ENCODE data around the gene FBXW2.

Gene FBXW2

DNA sequence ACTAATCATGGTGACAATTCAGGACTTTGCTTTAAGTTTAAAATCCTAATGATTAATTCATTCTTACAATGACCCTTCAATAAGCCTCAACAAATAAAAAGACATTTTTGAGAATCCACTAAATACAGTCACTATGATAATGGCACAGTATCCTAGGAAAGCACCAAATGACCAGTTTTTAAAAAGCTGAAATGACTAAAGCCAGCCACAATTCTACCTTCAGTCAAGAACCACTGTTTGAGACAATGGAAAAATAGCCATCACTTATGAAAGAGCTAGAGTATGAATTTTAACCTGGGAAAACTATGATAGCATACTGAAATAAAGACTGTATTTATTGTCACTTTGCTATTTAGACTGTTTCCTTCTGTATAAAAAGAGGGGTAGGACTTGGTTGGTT is 14.0 kb downstream of the FBXW2 start:
- TF ChIP-seq, protein P1, sequence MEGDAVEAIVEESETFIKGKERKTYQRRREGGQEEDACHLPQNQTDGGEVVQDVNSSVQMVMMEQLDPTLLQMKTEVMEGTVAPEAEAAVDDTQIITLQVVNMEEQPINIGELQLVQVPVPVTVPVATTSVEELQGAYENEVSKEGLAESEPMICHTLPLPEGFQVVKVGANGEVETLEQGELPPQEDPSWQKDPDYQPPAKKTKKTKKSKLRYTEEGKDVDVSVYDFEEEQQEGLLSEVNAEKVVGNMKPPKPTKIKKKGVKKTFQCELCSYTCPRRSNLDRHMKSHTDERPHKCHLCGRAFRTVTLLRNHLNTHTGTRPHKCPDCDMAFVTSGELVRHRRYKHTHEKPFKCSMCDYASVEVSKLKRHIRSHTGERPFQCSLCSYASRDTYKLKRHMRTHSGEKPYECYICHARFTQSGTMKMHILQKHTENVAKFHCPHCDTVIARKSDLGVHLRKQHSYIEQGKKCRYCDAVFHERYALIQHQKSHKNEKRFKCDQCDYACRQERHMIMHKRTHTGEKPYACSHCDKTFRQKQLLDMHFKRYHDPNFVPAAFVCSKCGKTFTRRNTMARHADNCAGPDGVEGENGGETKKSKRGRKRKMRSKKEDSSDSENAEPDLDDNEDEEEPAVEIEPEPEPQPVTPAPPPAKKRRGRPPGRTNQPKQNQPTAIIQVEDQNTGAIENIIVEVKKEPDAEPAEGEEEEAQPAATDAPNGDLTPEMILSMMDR (IDR thresholded peaks at IDR 0.05), result no peak
- no peak for TF ChIP-seq ZFX (IDR thresholded peaks at IDR 0.05; ENCODE audit: borderline replicate concordance)
- H3K27ac ChIP-seq, result peak overlapping the region; percentile 28; the same call in 1 of the 2 replicates

DNA sequence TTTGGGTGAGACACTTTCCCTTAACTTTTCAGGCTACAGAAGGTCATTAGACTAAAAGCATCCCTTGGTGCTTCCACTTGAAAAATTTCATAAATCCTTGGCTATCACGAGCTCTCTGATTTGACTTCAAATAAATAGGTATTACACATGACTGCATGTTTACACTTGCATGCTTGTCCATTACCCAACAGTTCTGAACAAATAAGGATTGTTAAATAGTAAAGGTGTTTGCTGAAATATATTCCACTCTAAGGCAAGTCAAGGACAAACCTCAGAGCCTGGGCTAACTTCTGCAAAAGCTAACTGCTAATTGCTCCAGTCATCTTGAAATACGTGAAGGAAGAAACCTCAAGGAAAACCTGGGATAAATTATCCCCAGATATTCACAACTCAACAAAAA is 14.5 kb downstream of the FBXW2 start:
- peak overlapping the region; percentile 28; the same call in 1 of the 2 replicates for H3K27ac ChIP-seq
- no peak for TF ChIP-seq ZFX (IDR thresholded peaks at IDR 0.05; ENCODE audit: borderline replicate concordance)
- TF ChIP-seq, protein P1 (IDR thresholded peaks at IDR 0.05), result no peak

DNA sequence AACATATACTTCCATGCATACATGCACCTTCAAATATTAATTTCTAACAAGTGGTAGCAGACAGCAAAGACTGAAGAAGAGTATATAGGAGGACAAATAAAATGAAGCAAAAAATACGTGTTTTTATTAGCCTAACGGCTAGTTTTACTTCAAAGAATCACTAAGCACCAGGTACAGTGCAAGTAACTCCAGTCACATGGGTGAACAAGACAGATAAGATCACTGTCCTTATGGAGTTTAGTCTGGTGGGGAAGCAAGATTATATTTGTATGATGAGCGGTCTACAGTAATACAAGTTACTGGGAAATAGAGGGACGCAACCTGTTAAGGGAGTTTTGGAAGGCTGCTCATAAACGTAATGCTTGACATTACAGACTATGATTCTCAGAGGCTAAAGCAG is 16.0 kb downstream of the FBXW2 start:
- TF ChIP-seq ZFX (IDR thresholded peaks at IDR 0.05; ENCODE audit: borderline replicate concordance), result no peak
- TF ChIP-seq, protein P1 (IDR thresholded peaks at IDR 0.05), result no peak
- no peak overlapping the region for H3K27ac ChIP-seq

DNA sequence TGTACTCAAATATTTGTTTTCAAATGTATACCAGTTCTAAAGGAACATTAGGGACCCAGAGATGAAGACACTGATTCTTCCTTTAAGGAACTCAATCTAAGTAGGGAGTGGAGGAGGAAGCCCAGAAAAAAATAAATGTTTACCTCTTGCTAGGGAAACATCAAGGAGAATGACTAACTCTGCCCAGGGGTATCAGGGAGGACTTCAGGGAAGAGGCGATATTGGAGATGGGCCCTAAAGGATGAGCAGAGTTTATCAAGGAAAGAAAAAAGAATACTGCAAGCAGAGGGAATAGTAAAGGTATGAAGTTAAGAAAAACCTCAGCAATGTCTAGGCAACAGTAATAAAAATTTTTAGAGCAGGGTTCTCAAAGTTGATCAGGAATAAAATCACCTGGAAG is 16.4 kb downstream of the FBXW2 start:
- no peak overlapping the region for H3K27ac ChIP-seq
- TF ChIP-seq, protein P1 (IDR thresholded peaks at IDR 0.05), result no peak
- no peak for TF ChIP-seq ZFX (IDR thresholded peaks at IDR 0.05; ENCODE audit: borderline replicate concordance)

DNA sequence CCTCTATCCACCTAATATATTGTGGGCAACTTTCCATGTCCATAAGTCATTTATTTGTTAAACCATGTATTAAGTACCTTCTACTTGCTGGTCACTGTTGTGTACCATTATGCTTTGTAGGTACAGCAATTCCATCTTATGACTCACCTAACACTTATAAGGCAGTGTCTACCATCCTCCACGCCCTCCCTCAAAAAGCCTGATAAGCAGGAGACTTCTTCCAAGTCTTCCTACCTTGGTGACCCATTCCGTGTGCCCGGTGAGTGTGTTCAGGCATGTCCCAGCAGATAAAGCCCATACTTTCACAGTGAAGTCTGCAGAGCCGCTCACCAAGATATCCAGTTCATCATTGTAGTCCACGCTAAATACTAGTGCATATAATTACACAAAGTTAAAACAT is 17.4 kb downstream of the FBXW2 start:
- no peak overlapping the region for H3K27ac ChIP-seq
- TF ChIP-seq ZFX (IDR thresholded peaks at IDR 0.05; ENCODE audit: borderline replicate concordance), result no peak
- TF ChIP-seq, protein P1 (IDR thresholded peaks at IDR 0.05), result no peak

DNA sequence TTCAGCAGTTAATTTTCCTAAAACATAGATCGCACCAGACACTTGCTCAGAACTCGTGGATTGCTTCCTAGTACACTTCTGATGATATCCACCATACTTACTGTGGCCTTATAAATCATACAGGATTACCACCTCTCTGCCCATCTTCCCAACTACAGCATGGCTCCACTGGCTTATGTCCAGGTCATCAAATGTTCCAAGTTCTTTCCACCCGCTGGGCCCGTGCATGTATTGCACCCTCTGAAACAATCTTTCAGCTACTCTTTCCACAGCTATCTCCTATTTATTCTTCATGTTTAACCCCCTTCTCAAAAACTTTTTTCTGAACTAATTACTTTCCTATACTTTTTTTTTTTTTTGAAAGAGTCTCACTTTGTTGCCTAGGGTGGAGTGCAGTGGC is 18.5 kb downstream of the FBXW2 start:
- TF ChIP-seq ZFX (IDR thresholded peaks at IDR 0.05; ENCODE audit: borderline replicate concordance), result no peak
- TF ChIP-seq, protein P1 (IDR thresholded peaks at IDR 0.05), result no peak
- no peak overlapping the region for H3K27ac ChIP-seq

DNA sequence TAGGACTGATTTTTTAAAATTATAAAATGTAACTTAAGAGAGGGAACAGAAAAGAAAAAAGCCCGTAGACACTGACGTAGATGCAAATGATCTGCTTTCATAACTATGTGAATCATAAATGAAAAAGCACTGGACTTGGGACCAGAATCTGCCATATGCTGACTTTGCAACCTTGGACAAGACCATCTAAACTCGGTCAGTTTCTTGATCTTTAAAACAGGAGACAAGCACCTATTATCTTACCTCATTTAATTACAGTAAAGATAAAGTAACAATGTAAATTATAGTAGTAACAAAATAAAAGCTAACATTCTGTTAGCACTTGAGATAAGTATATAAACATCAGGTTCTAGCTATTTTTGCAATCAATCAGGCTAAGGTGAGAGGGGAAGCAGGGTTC is 20.0 kb downstream of the FBXW2 start:
- H3K27ac ChIP-seq, result no peak overlapping the region
- TF ChIP-seq, protein P1 (IDR thresholded peaks at IDR 0.05), result no peak
- TF ChIP-seq ZFX (IDR thresholded peaks at IDR 0.05; ENCODE audit: borderline replicate concordance), result no peak

All from 22Rv1 (cell line).